ENCODE data around the gene DPEP1. TPM values are rescaled to one million over a fixed set of nuclear protein-coding genes. Genes with fewer than 3 reads are reported as not detected.

DPEP1 gene
- total and polyA plus RNA-seq, 2 donors (not counting 3 experiments of a cell fraction or from before 2014, with no cell fraction given) = 0.37 to 0.44 TPM

- no TSS peak for BruUV-seq (replicated peaks)
- ChIA-PET POLR2A (no interaction called here), CTCF (interaction anchor here (0.8 to 1.9 kb wide), 3 partner anchors 17 to 32 kb away, joined by 3 to 10 read pairs (median 3); no protein-coding TSS in a partner anchor)
- Histone ChIP-seq H4K20me1 (replicated peaks; ENCODE audit: control insufficient read depth, extremely low read depth, insufficient read depth, low read length) (no peaks in the 10 kb centered on the region), H3K9me3 (replicated peaks; ENCODE audit: control insufficient read depth, insufficient read depth, low read length) (no peaks in the 10 kb centered on the region), H3K4me1 (ENCODE audit: control insufficient read depth, extremely low read depth, insufficient read depth, low read length) (peaks cover 18% of the 10 kb centered on the region), H2AFZ (ENCODE audit: low read depth, low read length) (no peak overlapping the region), H3K36me3 (ENCODE audit: control insufficient read depth in 2 of 2, extremely low read depth in 1 of 2, insufficient read depth in 2 of 2, low read length in 2 of 2) (no peaks in the 10 kb centered on the region), H3K9me1 (replicated peaks; ENCODE audit: control insufficient read depth, extremely low read depth, insufficient read depth, low read length) (no peaks in the 10 kb centered on the region), H3K4me3 (replicated peaks in 1 of 3; ENCODE audit: insufficient read depth in 1 of 3, low read depth in 1 of 3, low read length in 3 of 3) (no peak overlapping the region), H3K9ac (replicated peaks; ENCODE audit: extremely low read depth, insufficient read depth, low read length) (peak overlapping the region; percentile 32), H3K27ac (ENCODE audit: insufficient read depth, low read depth, low read length) (peak overlapping the region; percentile 52), H3K4me2 (ENCODE audit: insufficient read depth, low read length) (no peak overlapping the region), H3K79me2 (ENCODE audit: control insufficient read depth, insufficient read depth, low read length) (no peaks in the 10 kb centered on the region), H3K27me3 (ENCODE audit: control insufficient read depth in 2 of 2, insufficient read depth in 2 of 2, low read length in 2 of 2) (no peaks in the 10 kb centered on the region)
- no peak for DNase-seq (ENCODE audit: low read depth, low spot score)
- dilution Hi-C loops (cut with MboI; ENCODE audit: extremely low pct_ligation_motif_present, low sequenced_read_pairs) (no loop called here), intact Hi-C loops (cut with micrococcal nuclease) (loop anchor here (5.0 kb wide), 1 partner anchor 40 kb away; no protein-coding TSS in a partner anchor)
- TF ChIP-seq MAX (IDR thresholded peaks at IDR 0.05; ENCODE audit: insufficient read depth, insufficient read length) = no peak
- no peak for TF ChIP-seq GATA2 (IDR thresholded peaks at IDR 0.05; ENCODE audit: insufficient read depth, insufficient read length, low read depth, low read length)
- TF ChIP-seq POLR2AphosphoS5 (IDR thresholded peaks at IDR 0.05; ENCODE audit: insufficient read depth, low read depth, low read length) = no peak
- no peak for TF ChIP-seq FOS (IDR thresholded peaks at IDR 0.05; ENCODE audit: borderline replicate concordance, insufficient read depth, low read length)
- no peak for TF ChIP-seq CTCF (IDR thresholded peaks at IDR 0.05; ENCODE audit: extremely low read depth in 1 of 2, insufficient read depth in 1 of 2, low read depth in 1 of 2, low read length in 2 of 2)
- no peak for TF ChIP-seq JUN (IDR thresholded peaks at IDR 0.05; ENCODE audit: borderline replicate concordance, insufficient read depth, insufficient read length, low read depth)
- TF ChIP-seq EZH2 (IDR thresholded peaks at IDR 0.05; ENCODE audit: borderline replicate concordance, low read depth, low read length, severe bottlenecking) = no peak
- TF ChIP-seq MYC (IDR thresholded peaks at IDR 0.05; ENCODE audit: low read depth, low read length) = no peak
- TF ChIP-seq POLR2A (IDR thresholded peaks at IDR 0.05; ENCODE audit: low read depth, low read length) = no peak
- no peak for FAIRE-seq
These were observed 30.7 kb upstream of the DPEP1 start for GRCh38 chr16:89582614-89583196.

All from endothelial cell of umbilical vein (primary cell).